Measurements from ENCODE around the gene IPPK.

DNA sequence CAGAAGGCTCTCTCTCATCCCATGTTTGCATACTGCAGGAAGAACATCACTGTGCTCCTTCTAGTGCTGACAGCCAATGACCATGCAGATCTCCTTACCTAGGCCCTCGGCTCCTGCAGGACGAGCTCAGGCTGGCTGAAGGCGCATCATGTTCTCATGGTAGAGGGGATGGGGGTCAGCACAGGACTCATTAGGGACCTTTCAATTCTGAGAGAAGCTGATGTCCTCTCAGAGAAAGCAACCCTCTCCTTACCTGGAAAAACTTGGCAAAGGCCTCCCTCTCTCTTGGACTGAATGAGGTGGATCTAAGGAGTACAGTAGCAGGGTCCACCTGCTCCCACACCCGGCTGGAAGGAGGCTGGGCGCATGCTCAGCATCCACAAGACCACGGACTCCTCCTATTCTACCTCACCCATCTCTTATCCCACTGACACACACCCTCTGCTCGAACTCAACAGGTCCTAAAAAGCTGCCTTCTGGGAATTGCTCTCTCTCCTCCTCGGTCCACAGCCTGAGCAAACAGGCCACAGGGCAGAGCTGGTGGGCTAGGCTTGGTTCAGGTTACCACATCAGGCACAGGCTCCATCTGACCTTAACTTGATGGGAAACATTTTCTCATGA, 2.9 kb downstream of the IPPK start:
- TF ChIP-seq CTCF (IDR thresholded peaks at IDR 0.05) (no peak), POLR2AphosphoS5 (IDR thresholded peaks at IDR 0.05; ENCODE audit: insufficient read depth in 1 of 2, low read depth in 1 of 2) (no peak)
